Omental fat pad (tissue), 4 donors: ENCODE results near the gene GCDH. TPM values are rescaled to one million over a fixed set of nuclear protein-coding genes. Genes with fewer than 3 reads are reported as not detected.

Experiments
- ATAC-seq: fragments of 150-250 bp; one replicate; pipeline ENCODE4 v1.9.1; 2016; ENCODE audit warnings: mild to moderate bottlenecking, moderate library complexity; ENCODE audit not compliant: low FRiP score
- DNase-seq: peaks from one replicate; pipeline ENCODE4 v3.0.0-alpha.2; 2019; ENCODE audit warnings: low spot score
- CTCF ChIP-seq, 3 donors: fragments of 450-650 bp; IDR thresholded peaks; one replicate each; pipeline ENCODE4 v1.5.1; 2016 to 2017; ENCODE audit warnings: antibody characterized with exemption in 3 of 3, mild to moderate bottlenecking in 3 of 3, moderate library complexity in 2 of 3
- total RNA-seq, 4 donors: library from RNA; depleted of rRNA; stranded (reverse); fragments of >200 nt; gene quantifications; one replicate each; pipeline ENCODE4 v1.1.0, GENCODE V29; 2016

Gene GCDH
- total RNA-seq, 4 donors from 2014 or later = 36.1 to 51.4 (median 45.2) TPM

- no peak for TF ChIP-seq CTCF (IDR thresholded peaks at IDR 0.05)
- ATAC-seq (peak; percentile 7), DNase-seq (no peak)
Measured at GRCh38 chr19:12938779-12939601, 48.0 kb downstream of the GCDH start.

- ATAC-seq (no peak), DNase-seq (no peak)
- no peak for TF ChIP-seq CTCF (IDR thresholded peaks at IDR 0.05)
Measured at GRCh38 chr19:12939975-12940423, 49.0 kb downstream of the GCDH start.

GRCh38 chr19:12940897-12941296 is 49.9 kb downstream of the GCDH start:
- DNase-seq (no peak), ATAC-seq (no peak)
- TF ChIP-seq CTCF (IDR thresholded peaks at IDR 0.05) = no peak

- DNase-seq = no peak
- ATAC-seq = no peak
Measured at GRCh38 chr19:12943437-12944044, 52.6 kb downstream of the GCDH start.

GRCh38 chr19:12944104-12944674 is 53.2 kb downstream of the GCDH start:
- DNase-seq = no peak
- TF ChIP-seq CTCF (IDR thresholded peaks at IDR 0.05) = no peak
- no peak for ATAC-seq

More at GRCh38 chr19:12943437-12944044, 52.6 kb downstream of the GCDH start:
- TF ChIP-seq CTCF (IDR thresholded peaks at IDR 0.05) = no peak

- TF ChIP-seq CTCF (IDR thresholded peaks at IDR 0.05) = no peak
- peak; percentile 98 for DNase-seq
- ATAC-seq = peak; percentile 91
Measured at GRCh38 chr19:12945479-12946091, 54.6 kb downstream of the GCDH start, which contains the start of gene RAD23A. Gene RAD23A (plus strand): TSS chr19:12945862. CDS start chr19:12945949, 87 bp downstream.
